WERI-Rb-1 (cell line): ENCODE results near the gene CIITA.
"Not testable (repeated sequence)": the region's sequence is repeated elsewhere in the genome, so short reads cannot be mapped to it uniquely, and the experiment has no call there.

Experiments
- DNase-seq: peaks from one replicate; pipeline ENCODE4 v3.0.0-alpha.2; 2020
- H3K27ac ChIP-seq: fragments of 250-450 bp; sonication (Bioruptor Pico); 2 replicates; pipeline ENCODE4 v1.5.1; 2020; ENCODE audit warnings: mild to moderate bottlenecking, moderate library complexity
- H3K27me3 ChIP-seq: fragments of 250-450 bp; sonication (Bioruptor Pico); 2 replicates; pipeline ENCODE4 v1.5.1; 2021; ENCODE audit warnings: mild to moderate bottlenecking, low read depth, moderate library complexity; ENCODE audit not compliant: insufficient read depth, severe bottlenecking
- H3K36me3 ChIP-seq: fragments of 250-450 bp; sonication (Bioruptor Pico); 2 replicates; pipeline ENCODE4 v1.5.1; 2020; ENCODE audit warnings: mild to moderate bottlenecking, moderate library complexity
- H3K4me3 ChIP-seq: 2 replicates; pipeline ENCODE4 v1.5.1; 2011; ENCODE audit warnings: low read depth, mild to moderate bottlenecking, control low read depth, low read length
- H3K9me3 ChIP-seq: fragments of 250-450 bp; sonication (Bioruptor Pico); 2 replicates; pipeline ENCODE4 v1.5.1; 2021; ENCODE audit warnings: mild to moderate bottlenecking, moderate library complexity; ENCODE audit not compliant: severe bottlenecking
- CTCF ChIP-seq: IDR thresholded peaks from 2 replicates; pipeline ENCODE4 v1.5.1; 2011; ENCODE audit warnings: low read depth, mild to moderate bottlenecking, control low read depth, inconsistent platforms, low read length

Gene CIITA

DNA sequence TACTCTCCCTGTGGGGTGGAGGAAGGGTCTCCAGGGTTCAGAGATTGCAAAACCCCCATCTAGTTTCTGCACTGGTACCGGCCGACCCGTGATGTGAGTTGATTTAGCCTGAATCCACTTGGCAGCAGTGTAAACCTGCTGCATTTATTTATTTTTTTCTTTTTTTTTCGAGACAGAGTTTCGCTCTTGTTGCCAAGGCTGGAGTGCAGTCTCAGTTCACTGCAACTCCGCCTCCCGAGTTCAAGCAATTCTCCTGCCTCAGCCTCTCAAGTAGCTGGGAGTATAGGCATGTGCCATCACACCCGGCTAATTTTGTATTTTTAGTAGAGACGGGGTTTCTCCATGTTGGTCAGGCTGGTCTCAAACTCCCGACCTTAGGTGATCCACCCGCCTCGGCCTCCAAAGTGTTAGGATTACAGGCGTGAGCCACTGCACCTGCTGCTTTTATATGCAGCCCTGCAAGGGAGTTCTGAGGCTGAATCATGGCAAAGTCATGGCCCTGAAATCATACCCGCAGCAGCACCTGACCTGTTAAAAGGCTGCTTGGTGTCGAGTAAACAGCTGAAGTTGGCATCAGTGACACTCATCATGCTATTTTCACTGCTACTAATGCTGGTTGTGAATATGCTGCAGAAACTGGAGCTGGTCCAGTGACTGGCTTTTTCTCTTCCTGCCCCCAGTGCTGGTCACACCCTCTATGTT, 43.9 kb downstream of the CIITA start:
- DNase-seq: no peak
- no peaks in the 10 kb centered on the region for H3K36me3 ChIP-seq
- no peak overlapping the region for H3K27ac ChIP-seq
- no peak overlapping the region for H3K4me3 ChIP-seq
- no peaks in the 10 kb centered on the region for H3K27me3 ChIP-seq
- no peaks in the 10 kb centered on the region for H3K9me3 ChIP-seq
- no peak for TF ChIP-seq CTCF

DNA sequence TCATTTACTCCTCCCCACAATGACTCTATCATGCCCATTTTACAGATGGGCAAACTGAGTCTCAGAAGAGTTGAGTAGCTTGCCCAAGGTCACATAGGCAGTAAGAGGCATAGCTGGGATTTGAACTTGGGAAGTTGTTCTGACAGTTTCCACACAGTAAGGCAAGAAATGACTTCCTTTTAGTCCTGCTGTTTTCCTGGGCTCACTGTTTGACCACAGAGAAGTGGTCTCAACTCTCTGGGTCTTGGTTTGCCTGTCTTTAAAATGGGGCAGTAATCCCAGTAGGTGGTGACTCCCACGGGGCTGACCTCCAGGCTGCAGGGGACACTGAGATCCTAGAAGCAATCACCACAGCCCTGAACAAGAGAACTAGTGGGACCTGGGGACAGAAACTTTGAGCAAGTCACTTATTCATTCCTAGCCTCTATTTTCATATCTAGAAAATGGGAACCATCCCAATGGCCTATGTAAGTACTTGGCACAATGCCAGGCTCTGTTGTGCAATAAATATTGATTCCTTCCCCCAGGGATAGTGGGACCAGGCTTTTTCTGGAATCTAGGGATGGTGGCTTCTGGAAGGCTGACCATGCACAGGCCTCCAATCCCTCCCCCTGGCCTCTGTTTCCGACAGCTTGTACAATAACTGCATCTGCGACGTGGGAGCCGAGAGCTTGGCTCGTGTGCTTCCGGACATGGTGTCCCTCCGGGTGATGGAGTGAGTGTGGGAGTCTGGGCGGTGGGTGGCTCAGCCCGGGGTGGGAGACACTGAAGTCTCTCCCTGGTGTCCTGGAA, 44.7 kb downstream of the CIITA start:
- TF ChIP-seq CTCF: no peak
- no peaks in the 10 kb centered on the region for H3K9me3 ChIP-seq
- no peak for DNase-seq
- no peak overlapping the region for H3K4me3 ChIP-seq
- no peaks in the 10 kb centered on the region for H3K36me3 ChIP-seq
- no peaks in the 10 kb centered on the region for H3K27me3 ChIP-seq
- no peak overlapping the region for H3K27ac ChIP-seq

DNA sequence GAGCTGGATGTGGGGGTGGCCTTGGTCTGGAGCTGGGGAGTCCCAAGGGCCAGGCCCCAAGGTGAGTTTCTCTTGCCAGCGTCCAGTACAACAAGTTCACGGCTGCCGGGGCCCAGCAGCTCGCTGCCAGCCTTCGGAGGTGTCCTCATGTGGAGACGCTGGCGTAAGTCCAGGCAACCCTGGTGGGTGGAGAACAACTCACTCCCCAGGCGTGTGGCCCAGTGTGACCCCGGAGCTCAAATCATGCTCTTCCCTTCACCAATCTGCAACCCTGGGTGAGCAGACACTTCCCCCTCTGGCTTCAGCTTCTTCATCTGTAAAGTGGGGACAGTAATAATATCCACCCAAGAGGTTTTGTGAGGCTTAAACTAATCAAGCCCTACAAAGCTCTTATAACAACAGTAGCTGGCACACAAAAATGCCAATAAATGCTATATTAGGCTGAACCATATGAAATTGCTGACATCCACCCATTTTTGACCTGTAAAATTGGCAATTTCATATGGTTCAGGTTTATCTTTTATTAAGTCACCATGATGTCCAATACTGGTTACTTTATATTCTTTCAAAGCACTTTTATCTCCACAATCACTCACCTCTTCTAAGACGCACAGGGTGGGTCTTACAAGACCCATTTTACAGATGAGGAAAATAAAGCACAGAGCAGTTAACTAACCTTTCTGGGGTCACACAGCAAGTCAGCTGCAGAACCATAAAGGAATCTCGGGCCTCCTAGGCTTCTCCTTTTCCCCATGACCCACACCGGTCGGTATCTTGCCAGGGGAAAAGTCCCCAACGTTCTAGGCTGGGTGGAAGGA, 45.5 kb downstream of the CIITA start:
- no peak for DNase-seq
- no peak for TF ChIP-seq CTCF
- H3K4me3 ChIP-seq: no peak overlapping the region
- no peaks in the 10 kb centered on the region for H3K36me3 ChIP-seq
- no peaks in the 10 kb centered on the region for H3K9me3 ChIP-seq
- H3K27ac ChIP-seq: no peak overlapping the region
- H3K27me3 ChIP-seq: no peaks in the 10 kb centered on the region

- Histone ChIP-seq H3K27me3 (no peaks in the 10 kb centered on the region), H3K4me3 (no peak overlapping the region), H3K36me3 (0 out of 2 replicates have a peak, but pooled peaks cover 2% of the 10 kb centered on the region), H3K9me3 (no peaks in the 10 kb centered on the region), H3K27ac (no peak overlapping the region)
- DNase-seq: no peak
- TF ChIP-seq CTCF: no peak
These were observed 46.2 kb downstream of the CIITA start for GRCh38 chr16:10923146-10923649.

DNA sequence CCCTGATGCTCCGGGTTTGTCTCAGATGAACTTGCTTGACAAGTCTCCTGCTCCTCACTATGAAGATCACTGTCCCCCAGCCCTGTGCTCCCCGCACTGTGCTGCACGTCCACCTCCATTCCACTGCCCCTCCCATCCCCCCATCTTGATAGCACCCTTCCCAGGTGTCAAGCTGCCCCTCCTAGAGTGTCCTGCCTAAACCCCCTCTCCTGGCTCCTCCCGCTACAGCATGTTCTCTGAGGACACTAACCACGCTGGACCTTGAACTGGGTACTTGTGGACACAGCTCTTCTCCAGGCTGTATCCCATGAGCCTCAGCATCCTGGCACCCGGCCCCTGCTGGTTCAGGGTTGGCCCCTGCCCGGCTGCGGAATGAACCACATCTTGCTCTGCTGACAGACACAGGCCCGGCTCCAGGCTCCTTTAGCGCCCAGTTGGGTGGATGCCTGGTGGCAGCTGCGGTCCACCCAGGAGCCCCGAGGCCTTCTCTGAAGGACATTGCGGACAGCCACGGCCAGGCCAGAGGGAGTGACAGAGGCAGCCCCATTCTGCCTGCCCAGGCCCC, 46.7 kb downstream of the CIITA start:
- Histone ChIP-seq H3K27ac (no peak overlapping the region), H3K4me3 (no peak overlapping the region), H3K27me3 (no peaks in the 10 kb centered on the region), H3K36me3 (0 out of 2 replicates have a peak, but pooled peaks cover 2% of the 10 kb centered on the region), H3K9me3 (no peaks in the 10 kb centered on the region)
- no peak for TF ChIP-seq CTCF
- DNase-seq: no peak

DNA sequence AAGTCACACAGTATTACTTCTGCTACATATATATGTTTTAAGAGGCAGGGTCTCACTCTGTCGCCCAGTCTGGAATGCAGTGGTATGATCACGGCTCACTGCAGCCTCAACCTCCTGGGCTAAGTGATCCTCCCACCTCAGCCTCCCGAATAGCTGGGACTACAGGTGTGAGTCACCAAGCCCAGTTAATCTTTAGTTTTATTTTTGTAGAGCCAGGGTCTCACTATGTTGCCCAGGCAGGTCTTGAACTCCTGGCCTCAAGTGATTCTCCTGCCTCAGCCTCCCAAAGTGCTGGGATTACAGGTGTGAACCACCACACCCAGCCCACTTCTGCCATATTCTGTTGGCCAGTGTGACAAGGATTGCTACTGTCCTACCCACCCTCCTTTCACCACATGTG, 48.3 kb downstream of the CIITA start:
- not testable (repeated sequence) for H3K27ac ChIP-seq, DNase-seq, H3K36me3 ChIP-seq

More for the DNA sequence above, 48.3 kb downstream of the CIITA start:
- not testable (repeated sequence) for H3K4me3 ChIP-seq, H3K27me3 ChIP-seq, H3K9me3 ChIP-seq
